ENCODE measurements around the gene POLR1G. TPM values are rescaled to one million over a fixed set of nuclear protein-coding genes. Genes with fewer than 3 reads are reported as not detected.

Gene POLR1G
- total and polyA plus RNA-seq, 9 of the 15 experiments (the other 6 are each of a cell fraction or from before 2014, with no cell fraction given) = 3.0 to 50.1 (median 27.4) TPM

DNA sequence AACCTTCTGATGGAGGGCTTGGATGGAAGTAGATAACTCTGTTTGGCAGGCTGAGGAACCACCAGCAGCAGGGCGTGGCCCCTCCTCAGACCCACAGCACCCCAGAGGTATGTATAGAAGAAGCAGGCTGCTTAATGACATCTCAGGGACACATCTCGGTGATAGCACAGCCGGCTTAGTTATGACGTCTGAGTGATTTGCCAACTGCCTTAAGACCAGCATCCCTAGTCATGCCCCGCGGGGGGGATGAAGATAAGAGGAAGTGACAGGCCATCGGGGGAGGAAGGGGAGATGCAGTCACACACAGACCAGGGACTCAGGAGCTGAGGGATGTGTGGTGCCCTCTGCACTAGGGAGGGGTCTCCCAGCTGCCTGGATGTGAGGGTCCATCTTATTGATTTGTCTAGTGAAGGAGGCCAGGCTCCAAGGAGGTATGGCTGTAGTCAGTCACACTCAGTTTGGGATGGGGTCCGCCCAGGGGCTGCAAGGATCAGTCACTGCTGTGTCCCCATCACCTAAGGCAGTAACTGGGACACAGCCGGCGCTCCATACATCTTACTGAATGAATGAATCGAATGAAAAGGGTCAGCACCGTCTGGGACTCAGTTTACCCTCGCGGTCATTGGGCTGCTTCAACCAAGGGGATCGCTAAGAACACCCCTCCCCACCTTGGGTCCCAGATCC, 36.5 kb downstream of the POLR1G start (continued):
- TF ChIP-seq SMARCC2 (IDR thresholded peaks at IDR 0.05; ENCODE audit: low read depth) (0 out of 2 replicates have a peak, but pooled peaks have one; percentile 26), CGGBP1 (CRISPR knock-in tag; IDR thresholded peaks at IDR 0.05) (no peak), ZFP30 (CRISPR knock-in tag; IDR thresholded peaks at IDR 0.05; ENCODE audit: borderline replicate concordance) (no peak), MAFF (IDR thresholded peaks at IDR 0.05; ENCODE audit: low read length) (peak; percentile 75), NCOR1 (IDR thresholded peaks at IDR 0.05) (peak; percentile 69), SRSF9 (IDR thresholded peaks at IDR 0.05; ENCODE audit: borderline replicate concordance, low read depth, low read length) (no peak), DNMT1 (IDR thresholded peaks at IDR 0.05) (no peak), BACH1 (tag; IDR thresholded peaks at IDR 0.05) (no peak), ETV1 (tag; conservative IDR thresholded peaks at IDR 0.05; ENCODE audit: low read depth) (no peak), MTF1 (CRISPR knock-in tag; IDR thresholded peaks at IDR 0.05; ENCODE audit: borderline replicate concordance) (no peak), BMI1 (IDR thresholded peaks at IDR 0.05; ENCODE audit: low read length) (no peak), ELF2 (CRISPR knock-in tag; IDR thresholded peaks at IDR 0.05) (no peak), FOXA1 (IDR thresholded peaks at IDR 0.05; ENCODE audit: borderline replicate concordance) (no peak), CHCHD3 (CRISPR knock-in tag; IDR thresholded peaks at IDR 0.05) (no peak), NFRKB (IDR thresholded peaks at IDR 0.05; ENCODE audit: low read depth) (peak; percentile 18; the same call in 1 of the 2 replicates), ZNF174 (CRISPR knock-in tag; IDR thresholded peaks at IDR 0.05) (no peak), PURB (CRISPR knock-in tag; IDR thresholded peaks at IDR 0.05; ENCODE audit: low read depth) (no peak), LEF1 (IDR thresholded peaks at IDR 0.05) (peak; percentile 88)
- TF ChIP-seq, protein P1, sequence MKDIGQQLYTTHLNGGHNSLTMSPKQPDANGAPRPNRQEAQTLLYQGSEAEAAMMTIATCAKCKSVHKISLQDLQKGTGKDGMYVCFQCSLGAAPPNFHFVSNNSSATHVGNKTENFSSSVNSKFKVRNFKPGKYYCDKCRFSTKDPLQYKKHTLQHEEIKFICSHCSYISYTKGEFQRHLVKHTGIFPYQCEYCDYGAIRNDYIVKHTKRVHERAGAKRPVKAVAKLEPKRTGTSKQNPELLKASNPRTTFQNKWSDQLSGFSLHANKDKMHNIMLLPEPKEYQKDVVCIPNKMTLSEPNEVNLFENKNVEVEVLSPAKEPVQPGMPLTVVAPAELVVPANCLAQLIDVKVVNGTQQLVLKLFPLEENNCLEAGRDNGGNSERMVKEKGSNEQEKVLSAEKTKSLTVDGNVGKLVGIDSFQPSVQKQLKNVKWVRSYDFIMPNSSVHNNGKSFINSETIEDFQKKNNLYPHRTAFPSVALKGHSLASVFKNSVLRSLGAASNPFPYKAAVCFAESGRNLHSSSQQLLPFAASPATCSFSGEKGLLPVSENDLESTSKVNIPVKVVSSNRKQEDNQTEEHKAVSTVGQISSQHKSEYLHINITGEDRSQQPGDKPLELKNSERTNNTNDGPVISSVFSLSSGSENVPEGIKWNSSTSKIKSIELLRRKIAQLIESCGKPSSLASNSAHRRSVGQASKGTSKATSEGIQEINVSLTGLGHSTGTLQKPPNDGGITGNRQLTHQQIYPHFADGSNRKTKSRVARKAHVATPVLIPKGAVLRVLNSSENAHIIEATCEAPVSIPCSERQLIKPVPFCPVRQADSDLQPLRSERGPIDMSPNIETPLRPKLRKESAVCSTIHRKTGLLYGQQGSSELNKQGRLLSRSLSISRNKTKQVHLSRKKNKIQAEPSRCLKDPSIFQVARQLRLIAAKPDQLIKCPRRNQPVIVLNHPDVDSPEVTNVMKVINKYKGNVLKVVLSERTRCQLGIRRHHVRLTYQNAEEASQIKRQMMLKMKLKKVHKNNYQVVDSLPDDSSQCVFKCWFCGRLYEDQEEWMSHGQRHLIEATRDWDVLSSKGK (CRISPR knock-in tag; IDR thresholded peaks at IDR 0.05) = no peak
- TF ChIP-seq, protein P2, sequence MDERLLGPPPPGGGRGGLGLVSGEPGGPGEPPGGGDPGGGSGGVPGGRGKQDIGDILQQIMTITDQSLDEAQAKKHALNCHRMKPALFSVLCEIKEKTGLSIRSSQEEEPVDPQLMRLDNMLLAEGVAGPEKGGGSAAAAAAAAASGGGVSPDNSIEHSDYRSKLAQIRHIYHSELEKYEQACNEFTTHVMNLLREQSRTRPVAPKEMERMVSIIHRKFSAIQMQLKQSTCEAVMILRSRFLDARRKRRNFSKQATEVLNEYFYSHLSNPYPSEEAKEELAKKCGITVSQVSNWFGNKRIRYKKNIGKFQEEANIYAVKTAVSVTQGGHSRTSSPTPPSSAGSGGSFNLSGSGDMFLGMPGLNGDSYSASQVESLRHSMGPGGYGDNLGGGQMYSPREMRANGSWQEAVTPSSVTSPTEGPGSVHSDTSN (CRISPR knock-in tag; IDR thresholded peaks at IDR 0.05; ENCODE audit: low read depth) = no peak
- TF ChIP-seq, protein P2 (tag; conservative IDR thresholded peaks at IDR 0.05; ENCODE audit: low read depth) = peak; percentile 67
- TF ChIP-seq, protein P3, sequence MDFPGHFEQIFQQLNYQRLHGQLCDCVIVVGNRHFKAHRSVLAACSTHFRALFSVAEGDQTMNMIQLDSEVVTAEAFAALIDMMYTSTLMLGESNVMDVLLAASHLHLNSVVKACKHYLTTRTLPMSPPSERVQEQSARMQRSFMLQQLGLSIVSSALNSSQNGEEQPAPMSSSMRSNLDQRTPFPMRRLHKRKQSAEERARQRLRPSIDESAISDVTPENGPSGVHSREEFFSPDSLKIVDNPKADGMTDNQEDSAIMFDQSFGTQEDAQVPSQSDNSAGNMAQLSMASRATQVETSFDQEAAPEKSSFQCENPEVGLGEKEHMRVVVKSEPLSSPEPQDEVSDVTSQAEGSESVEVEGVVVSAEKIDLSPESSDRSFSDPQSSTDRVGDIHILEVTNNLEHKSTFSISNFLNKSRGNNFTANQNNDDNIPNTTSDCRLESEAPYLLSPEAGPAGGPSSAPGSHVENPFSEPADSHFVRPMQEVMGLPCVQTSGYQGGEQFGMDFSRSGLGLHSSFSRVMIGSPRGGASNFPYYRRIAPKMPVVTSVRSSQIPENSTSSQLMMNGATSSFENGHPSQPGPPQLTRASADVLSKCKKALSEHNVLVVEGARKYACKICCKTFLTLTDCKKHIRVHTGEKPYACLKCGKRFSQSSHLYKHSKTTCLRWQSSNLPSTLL (IDR thresholded peaks at IDR 0.05) = 0 out of 2 replicates have a peak, but pooled peaks have one; percentile 26

All from K562 (cell line).